Measurements from ENCODE around the gene ABCC5.

Gene ABCC5

DNA sequence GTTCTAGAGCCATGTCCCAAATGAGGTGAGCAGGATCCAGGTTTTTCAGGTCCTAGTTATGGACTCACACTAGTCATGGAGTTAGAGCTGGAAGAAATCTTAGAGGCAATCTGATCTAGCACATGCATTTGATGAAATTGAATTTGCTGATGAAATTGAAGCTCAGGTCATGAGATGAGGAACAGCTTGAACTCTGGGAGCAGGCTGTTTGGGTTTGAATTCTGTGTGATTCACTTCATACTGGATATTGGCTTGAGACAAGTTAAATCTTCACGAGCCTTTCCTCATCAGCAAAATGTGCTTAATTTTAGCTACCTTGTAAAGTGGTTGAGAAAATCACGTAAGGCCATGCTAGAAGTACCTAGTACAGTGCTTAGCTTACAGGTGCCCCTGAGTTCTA, 99.5 kb downstream of the ABCC5 start:
- no peak for DNase-seq

DNA sequence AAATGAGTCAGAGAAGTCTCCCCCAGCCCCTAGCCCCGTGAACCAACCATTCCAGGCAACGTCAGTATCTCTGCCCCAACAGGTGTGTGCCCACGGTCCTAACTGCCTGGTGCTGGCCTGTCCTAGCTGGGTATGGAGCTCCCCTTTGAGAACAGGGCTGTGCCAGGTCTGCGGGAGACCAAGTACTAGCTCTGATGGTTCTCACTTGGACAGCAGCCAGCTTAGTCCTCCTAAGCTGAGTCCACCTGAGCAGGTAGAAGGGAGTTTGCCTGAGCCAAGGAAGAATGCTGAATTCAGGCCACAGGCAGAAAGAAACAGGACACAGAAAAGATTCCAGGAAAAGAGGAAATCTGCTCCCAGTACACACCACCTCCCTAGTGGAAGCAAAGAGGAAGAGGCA, 99.9 kb downstream of the ABCC5 start:
- DNase-seq = no peak

DNA sequence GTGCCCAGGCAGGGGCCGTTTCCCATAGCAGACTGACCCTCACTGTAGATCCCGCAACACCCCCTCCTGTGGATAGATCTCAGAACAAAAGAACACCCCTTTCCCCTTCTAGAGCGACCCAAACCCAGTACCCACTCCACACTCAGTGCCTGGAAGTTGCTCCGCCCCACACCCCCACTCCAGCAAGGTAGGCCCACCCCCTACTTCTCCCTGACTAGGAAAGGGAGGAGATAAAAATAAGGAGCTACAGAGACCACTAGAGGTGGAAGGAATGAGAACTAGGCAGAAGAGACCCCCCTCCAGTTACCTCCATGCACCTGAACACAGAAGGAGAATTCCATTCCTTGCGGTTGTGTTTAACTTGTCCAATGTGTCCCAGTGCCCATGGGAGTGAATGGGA, 102.8 kb downstream of the ABCC5 start:
- no peak for DNase-seq

DNA sequence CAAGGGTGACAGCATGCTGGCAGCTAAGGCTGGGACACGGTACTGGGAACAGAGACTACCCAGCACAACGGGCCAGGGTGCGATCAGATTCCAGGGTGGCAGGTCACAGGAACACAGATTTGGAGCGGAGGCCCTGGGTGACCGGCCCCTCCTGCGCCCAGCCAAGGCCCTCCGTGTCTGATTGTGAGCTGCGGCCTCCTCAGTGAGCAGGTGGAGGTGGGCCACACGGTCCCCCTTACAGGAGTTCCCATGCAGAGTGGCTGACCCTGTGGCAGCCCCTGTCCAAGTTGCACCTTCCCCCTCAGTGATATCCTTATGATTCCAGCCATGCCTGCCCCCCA, 104.1 kb downstream of the ABCC5 start:
- no peak for DNase-seq

DNA sequence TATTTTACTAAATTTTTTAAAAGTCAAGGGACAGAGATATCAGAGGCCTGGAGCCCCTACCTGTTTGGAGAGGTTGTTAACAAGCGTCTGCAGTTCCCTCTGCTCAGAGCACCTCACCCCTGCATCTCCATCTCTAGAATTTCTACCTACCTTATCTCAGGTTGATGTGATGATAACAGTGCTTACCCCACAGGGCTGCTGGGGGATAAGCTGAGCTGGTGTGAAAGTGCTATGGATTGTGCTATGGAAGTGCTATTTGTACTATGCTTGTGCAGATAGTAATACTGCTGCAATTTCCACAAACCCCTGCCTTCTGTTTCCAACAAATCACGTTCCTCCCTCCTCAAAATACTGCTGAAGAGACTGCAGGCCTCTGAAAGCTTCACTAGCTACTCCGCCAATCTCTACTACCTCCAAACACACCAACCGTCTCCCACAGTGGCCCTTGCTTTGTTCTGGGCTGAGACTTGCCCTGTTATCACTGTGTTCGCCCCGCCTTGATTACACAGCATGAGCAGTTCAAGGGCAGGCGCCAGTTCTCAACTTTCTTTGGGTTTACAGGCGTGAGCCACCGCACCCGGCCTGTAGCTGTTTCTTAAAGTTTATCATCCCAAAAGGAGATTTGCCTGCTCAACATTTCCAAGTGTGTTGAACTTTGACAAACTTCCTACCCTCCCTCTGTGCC, 104.6 kb downstream of the ABCC5 start:
- DNase-seq = no peak

DNA sequence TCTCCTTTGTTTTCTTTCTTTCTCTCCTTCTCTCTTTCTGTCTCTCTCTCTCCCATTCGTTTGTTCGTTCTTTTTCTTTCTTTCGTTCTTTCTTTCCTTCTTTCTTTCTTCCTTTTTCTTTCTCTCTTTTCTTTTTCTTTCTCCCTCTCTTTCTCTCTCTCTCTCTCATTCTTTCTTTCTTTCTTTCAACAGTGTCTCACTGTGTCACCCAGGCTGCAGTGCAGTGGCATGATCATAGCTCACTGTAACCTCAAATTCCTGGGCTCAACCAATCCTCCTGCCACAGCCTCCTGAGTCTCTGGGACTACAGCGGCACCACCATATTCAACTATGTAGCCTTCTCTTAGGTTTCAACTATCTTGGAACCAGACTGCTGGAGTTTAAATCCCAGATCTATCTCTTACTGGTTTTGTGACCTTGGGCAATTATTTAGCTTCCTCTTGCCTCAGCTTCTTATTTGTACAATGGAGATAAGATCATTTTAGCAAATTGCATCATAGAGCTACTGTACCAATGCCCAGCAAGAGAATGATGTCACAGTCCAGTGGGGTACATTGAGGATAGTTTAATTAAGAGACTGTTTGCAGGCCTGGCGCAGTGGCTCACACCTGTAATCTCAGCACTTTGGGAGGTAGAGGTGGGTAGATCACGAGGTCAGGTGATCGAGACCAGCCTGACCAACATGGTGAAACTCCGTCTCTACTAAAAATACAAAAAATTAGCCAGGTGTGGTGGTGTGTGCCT, 105.7 kb downstream of the ABCC5 start:
- no peak for DNase-seq

DNA sequence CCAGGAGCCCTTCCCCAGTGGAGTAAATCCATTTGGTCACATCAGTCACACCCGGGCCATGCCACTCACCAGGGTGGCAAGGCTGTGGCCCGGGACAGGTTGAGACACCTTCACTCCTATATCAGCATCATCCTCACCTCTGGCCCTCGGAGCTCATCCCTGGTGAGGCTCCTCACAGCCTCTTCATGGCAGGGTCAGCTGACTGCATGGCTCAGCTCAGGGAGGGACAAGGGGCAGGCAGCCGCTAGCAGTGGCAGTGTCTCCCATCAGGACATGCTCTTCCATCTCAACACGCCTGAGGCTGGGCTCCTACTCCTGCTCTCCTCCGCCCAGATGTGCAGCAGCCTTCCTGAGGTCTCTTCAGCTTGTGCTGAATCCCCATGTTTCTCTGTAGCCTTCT, 106.6 kb downstream of the ABCC5 start:
- DNase-seq = no peak

DNA sequence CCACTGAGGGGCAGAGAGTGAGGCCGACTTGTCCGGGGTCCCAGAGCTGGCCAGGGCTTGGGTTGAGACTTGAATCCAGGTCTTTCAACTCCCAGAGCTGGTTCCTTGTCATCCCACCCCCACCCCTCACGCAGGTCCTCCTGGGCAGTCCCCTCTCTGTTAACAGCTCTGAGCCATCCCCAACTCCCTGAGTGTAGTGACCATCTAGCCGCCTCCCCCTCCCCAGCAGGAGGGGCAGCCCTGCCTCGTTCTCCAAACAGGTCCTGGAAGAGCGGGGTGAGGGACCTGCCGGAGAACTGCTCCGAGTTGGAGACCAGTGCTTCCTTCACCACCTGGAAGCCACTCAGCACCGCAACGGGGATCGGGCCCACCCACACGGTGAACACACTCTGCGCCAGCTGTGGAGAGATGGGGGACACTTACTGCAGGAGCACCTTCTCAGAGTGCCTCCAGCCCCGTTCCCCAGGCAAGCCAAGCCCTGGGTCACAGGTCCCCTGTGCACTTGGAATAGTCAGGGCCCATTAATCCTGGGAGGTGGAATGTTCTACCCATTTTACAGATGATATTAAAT, 108.6 kb downstream of the ABCC5 start:
- no peak for DNase-seq

DNA sequence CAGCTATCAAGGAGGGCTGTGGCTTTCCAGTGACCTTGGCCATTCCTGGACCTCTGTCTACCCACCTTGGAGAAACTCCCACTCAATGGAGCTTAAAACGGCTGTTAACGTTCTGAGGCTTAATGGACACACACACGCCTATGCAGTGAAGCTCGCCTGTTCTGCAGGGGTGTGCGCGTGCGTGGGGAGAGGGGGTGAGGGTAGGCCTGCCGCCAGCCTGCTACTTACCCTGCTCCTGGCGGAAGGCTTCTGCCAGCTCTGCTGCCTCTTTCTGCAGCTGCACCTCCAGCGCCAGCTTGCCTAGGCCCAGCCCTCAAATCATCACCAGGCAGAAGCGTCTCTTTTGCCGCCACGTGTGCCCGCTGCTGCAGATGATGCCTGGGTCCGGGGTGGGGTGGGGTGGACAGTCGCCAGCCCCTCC, 109.8 kb downstream of the ABCC5 start:
- peak; percentile 60 for DNase-seq

DNA sequence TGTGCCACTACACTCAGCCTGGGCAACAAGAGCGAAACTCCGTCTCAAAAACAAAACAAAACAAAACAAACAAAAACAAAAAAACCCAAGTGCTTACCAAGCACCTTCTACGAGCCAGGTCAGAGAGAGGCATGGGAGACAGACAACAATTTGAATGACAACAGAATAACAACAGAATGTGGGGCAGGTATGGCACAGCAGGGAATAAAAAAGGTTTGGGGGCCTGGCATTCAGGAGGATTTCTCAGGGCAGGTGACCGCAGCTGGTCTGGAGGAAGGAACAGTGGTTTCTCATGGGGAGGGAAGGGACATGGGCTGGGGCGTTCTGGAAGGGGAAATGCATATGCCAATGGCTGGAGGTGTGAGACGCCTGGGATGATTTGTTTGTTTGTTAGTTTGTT, 110.5 kb downstream of the ABCC5 start:
- no peak for DNase-seq

DNA sequence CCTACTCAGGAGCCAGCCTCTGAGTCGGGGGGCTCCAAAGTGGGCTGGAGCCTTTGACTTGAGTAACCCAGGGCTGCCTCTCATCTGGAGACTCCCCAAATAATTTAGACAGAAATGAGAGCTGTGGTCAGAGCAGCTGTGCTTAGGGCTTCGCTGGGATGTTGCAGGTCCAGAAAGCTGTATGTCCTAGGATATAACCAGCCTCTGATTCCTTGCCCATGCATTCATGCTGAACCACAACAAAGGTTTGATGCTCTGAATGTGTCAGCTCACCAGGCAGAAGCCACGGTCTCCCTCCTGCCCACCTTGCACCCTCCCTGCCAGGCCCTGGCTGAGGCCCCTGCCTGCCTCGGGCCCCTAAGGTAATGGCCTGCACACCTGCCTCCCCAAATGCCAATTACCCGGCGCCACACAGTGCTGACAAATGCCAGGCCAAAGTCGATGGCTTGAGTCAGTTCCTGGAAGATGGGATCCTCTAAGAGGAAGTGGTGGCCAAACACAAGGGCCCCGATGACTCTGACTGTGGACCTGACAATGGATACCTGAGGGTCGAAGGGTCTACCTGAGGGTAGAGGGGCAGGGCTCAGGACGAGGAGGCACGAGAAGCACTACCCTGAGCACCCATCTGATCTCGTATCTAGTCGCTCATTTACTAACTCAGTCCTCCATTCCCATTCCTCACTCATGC, 111.3 kb downstream of the ABCC5 start:
- DNase-seq = no peak

DNA sequence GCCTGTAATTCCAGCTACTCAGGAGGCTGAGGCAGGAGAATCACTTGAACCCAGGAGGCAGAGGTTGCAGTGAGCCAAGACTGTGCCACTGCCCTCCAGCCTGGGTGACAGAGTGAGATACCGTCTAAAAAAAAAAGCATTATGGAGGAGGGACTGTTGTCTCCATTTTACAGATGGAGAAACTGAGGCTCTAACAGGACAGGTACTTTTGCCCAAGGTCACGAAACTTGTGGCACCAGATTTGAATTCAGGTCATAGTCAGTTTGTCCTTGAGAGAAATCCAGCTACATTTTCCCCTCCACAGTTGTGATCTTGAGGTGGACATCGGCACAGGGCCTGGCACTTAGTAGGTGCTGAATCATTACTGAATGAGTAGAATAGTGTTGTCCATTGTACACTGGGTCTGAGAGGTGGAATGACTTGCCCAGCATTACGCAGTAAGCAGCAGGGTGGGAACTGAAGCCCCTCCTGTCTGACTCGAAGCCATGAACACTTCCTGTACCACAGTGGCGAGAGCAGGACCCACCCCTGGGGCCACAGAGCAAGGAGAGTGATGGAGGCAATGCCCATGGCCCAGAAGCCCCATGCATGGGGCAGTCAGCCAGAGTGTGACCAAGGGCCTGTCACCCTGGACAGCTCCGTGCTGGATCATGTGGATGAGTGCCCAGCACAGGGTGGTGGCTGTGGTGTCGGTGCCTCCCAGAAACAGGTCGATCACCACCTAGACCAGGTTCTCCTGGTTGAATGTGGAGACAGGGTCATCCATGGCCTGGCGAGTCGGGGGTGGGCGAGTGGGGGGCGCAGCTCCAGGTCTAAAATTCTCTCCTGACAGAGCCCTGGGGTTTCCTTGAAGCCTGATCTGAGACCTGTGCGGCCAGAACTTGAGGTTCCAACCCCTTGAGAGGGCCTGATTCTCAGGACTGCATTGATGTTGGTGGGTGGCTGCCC, 112.6 kb downstream of the ABCC5 start:
- DNase-seq = no peak

DNA sequence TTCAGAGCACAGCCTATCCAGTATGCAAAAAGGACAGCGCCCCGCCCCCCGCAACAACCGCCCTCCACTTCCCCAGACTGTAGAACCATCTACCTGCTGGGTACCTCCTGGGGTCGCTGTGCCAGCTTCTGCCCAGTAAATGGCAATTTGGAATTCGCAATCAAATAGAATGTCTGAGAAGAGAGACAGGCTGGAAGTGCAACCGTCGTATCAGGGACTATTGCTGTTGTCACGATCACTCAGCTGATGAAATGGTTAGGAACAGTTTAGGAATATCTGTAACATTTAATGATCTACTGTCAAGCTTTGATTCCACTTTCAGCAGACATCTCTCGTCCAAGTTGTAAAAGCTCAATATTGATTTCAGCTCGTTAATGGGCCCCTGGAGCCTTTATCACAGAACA, 119.7 kb downstream of the ABCC5 start:
- DNase-seq = no peak

DNA sequence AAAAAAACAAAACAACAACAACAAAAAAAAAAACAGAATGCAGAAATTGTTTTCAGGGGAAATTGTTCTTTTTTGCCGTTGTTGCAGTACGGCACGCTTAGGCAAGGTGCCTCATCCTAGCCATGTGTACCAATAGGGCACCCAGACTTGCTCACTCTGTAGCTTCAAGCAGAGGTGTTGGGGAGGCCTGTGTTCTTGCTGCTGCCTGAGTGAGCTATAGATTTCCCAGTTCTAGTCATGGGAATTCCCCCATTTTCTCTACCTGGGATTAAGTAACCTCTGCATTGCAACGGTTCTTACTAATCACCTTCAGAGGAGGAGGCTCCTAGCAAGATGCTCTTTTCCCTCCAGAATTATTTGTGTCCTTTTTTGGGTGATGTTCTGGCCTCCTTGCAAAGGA, 120.1 kb downstream of the ABCC5 start:
- DNase-seq = no peak

DNA sequence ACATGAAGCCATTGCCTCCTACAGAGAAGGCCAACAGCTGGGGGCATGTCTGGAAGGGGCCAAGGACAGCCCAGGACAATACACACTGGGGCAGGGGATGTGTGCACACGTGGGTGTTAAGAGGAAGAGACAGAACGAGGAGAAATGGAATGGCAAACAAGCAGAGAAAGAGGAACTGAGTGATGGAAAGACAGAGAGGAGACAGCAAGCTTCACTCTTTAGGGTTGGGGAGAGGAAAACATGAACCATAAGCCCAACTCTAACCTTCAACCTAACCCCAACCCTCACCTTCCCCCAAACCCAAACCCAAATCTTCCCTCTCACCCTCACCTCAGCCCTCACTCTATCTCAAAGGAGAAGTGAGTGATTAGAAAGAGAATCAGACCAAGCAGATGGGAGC, 121.1 kb downstream of the ABCC5 start:
- no peak for DNase-seq

DNA sequence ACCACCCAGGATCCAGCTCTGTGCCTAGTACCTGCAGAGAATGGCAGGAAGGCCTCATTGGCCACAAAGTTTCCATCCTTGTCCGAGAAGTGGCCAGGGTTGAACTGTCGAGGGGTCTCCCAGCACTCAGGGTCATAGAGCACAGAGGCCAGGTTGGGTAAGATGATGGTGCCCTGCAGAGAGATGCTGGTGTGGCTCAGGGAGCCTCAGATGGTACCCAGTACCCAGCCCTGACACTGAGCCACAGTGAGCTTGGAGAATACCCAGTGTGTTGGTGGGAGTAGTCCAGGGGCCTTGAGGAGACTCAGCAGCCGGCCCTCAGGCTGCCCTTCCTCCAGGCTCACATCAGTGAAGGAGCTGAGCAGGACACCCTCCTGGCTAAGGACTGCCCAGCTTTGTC, 121.5 kb downstream of the ABCC5 start:
- no peak for DNase-seq

DNA sequence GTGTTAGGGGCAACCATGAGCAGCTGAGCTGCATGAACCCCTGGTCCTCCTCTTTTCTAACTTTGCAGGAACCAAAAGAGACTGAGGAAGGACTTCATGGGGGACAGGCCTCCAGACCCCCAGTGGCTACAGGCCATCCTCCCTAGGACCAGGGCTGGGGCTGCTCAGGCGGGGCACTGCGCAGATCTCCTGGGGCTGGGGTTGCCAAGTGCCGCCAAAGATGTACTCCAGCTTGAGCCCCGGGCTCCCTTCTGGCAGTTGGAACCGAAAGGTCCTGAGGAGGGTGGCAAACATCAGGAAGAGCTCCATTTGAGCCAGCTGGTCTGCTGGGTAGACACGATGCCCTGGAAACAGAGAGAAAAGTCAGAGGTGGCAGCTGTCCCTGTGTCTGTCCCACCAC, 121.9 kb downstream of the ABCC5 start:
- DNase-seq = no peak

DNA sequence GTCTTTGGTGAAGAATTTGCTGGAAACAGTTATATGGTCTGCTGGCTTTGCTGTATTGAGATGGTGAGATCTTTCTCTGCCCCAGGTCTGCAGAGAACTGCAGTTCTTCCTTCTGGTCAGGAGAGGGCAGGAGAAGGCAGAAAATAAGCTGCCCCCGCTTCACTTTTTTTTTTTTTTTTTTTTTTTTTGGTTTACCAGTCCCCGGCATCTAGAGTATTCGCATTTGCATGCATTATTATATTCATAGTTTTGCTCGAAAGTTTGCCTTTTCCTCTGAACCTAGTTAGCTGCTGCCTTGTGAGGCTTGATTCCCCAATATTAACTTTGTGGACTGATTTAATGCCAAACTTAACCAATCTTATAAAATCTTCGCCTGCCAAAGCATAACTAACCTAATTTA, 122.4 kb downstream of the ABCC5 start:
- peak; percentile 78 for DNase-seq

DNA sequence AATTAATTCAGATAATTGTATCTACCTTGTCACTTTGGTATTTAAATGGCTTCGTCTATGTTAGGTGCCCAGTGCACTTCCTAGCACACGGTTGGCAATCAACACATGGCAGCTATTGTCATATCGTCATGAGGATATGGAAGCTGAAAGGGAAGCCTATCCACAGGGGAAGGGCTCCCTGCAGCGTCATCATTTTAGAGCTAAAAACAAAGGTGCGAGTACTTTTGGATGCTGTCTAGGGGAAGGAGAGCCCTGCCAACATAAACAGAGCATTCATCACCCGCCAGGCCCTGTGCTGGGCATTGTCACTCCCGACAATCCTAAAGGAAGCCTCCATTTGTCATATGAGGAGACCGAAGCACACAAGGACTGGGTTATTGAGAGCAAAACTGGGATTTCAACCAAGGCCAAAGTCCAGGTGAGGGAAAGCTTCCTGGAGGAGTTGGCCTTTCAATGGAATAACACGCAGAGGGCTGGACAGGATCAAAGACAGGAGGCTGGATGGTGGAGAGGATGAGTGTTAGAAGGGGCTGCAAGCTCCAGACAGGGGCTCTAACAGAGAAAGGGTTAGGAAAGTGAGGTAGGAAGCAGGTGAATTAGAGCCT, 125.0 kb downstream of the ABCC5 start:
- DNase-seq = no peak

DNA sequence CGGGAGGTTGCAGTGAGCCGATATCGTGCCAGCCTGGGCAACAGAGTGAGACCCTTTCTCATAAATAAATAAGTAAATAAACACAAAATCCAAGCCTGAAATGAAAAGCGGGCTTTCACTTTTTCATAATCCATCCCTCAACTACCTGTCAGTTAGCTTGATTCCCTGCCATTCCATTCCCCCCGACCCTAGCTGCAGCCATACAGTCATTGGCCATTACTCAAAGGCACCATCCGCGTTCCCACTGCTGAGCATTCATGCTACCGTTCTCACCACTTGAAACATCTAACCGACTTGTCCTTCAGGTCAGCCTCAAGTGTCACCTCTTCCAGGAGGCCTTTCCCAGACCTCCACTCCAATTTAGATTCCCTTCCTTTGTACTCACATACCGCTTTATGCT, 131.9 kb downstream of the ABCC5 start:
- DNase-seq = no peak

DNA sequence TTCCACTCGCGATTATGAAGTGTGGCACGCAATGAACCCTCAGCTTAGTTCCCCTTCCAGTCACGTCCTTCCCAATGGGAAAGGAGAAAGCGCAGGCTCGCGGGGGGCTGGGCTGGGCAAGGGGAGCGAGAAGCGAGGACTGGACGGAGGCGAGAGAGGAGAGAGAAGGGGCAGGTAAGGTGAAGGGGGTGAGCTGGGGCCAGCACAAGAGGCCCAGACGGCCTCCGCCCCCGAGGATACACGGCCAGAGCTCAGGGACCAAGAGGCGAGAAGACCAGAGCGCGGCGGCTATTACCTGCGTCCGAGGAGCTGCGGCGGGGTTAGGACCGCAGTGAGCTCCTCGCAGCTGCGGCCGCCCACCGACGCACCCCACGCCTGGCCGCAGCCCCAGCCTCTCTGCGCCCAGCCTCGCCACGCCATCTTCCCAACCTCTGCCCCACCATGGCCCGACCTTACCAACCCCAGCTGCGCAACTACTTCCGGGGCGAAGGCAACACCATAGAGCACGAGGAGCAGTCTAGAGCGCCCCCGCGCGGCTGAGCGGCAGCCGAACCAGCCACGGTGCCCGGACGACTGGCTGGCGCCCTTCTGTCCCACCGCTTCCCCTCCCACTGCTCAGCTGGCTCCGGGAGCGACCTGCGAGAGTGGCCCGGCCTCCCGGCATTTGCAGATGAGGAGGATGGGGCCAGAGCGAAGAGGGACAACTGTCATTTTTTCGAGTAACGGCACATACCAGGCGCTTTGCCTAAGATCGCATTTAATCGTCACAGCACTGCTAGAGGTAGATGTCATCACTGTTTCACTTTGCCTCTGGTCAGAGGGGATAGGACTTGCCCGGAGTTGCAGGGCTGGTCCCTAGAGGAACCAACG, 133.0 kb downstream of the ABCC5 start, which contains the start of gene PARL:
TSS of gene PARL (minus strand) at position 454 of the 870 bp plus-strand sequence. CDS start at position 420, 34 bp downstream.
- peak; percentile 98 for DNase-seq

Measured in NCI-H82 (cell line).